ENCODE results near the gene GALNT18. TPM values are rescaled to one million over a fixed set of nuclear protein-coding genes. Genes with fewer than 3 reads are reported as not detected.
"Not testable (repeated sequence)": the region's sequence is repeated elsewhere in the genome, so short reads cannot be mapped to it uniquely, and the experiment has no call there.

Gene GALNT18
- total RNA-seq, 1 experiment from 2014 or later: 15.1 TPM

- DNase-seq: no peak
- Histone ChIP-seq H3K4me3 (no peak overlapping the region), H3K27ac (no peak overlapping the region), H3K36me3 (no peaks in the 10 kb centered on the region), H3K27me3 (no peaks in the 10 kb centered on the region), H3K9me3 (replicated peaks) (no peaks in the 10 kb centered on the region), H3K4me1 (no peaks in the 10 kb centered on the region)
Observed at GRCh38 chr11:11372461-11372860, 249.3 kb downstream of the GALNT18 start.

GRCh38 chr11:11370962-11371303 is 250.9 kb downstream of the GALNT18 start:
- Histone ChIP-seq H3K36me3 (no peaks in the 10 kb centered on the region), H3K27me3 (no peaks in the 10 kb centered on the region), H3K4me3 (no peak overlapping the region), H3K9me3 (replicated peaks) (no peaks in the 10 kb centered on the region), H3K27ac (no peak overlapping the region), H3K4me1 (no peaks in the 10 kb centered on the region)
- DNase-seq: no peak

- Histone ChIP-seq H3K36me3 (no peaks in the 10 kb centered on the region), H3K27me3 (no peaks in the 10 kb centered on the region), H3K4me1 (no peaks in the 10 kb centered on the region), H3K27ac (no peak overlapping the region), H3K4me3 (no peak overlapping the region), H3K9me3 (replicated peaks) (no peaks in the 10 kb centered on the region)
- DNase-seq: no peak
Observed at GRCh38 chr11:11370255-11370961, 251.4 kb downstream of the GALNT18 start.

GRCh38 chr11:11366793-11367192 is 255.0 kb downstream of the GALNT18 start:
- Histone ChIP-seq H3K4me1 (no peaks in the 10 kb centered on the region), H3K27me3 (no peaks in the 10 kb centered on the region), H3K27ac (no peak overlapping the region), H3K36me3 (no peaks in the 10 kb centered on the region), H3K9me3 (replicated peaks) (no peaks in the 10 kb centered on the region), H3K4me3 (no peak overlapping the region)
- peak in 1 of 2 experiments; percentile 39 for DNase-seq

GRCh38 chr11:11363674-11364073 is 258.1 kb downstream of the GALNT18 start:
- no peak overlapping the region for H3K27ac ChIP-seq
- H3K9me3 ChIP-seq (replicated peaks): no peaks in the 10 kb centered on the region
- no peaks in the 10 kb centered on the region for H3K36me3 ChIP-seq
- no peaks in the 10 kb centered on the region for H3K4me1 ChIP-seq
- H3K4me3 ChIP-seq: no peak overlapping the region
- no peaks in the 10 kb centered on the region for H3K27me3 ChIP-seq
- DNase-seq: no peak

- H3K4me1 ChIP-seq: no peaks in the 10 kb centered on the region
- H3K27ac ChIP-seq: no peak overlapping the region
- H3K36me3 ChIP-seq: no peaks in the 10 kb centered on the region
- no peak overlapping the region for H3K4me3 ChIP-seq
- H3K9me3 ChIP-seq (replicated peaks): no peaks in the 10 kb centered on the region
- no peak for DNase-seq
- H3K27me3 ChIP-seq: no peaks in the 10 kb centered on the region
Observed at GRCh38 chr11:11359611-11360010, 262.2 kb downstream of the GALNT18 start.

- H3K36me3 ChIP-seq: no peaks in the 10 kb centered on the region
Observed at GRCh38 chr11:11356842-11357241, 265.0 kb downstream of the GALNT18 start.

GRCh38 chr11:11352878-11353277 is 268.9 kb downstream of the GALNT18 start, which contains the start of gene CSNK2A3:
TSS of gene CSNK2A3 (minus strand) at chr11:11353250. CDS start at chr11:11353119, 131 bp downstream.
- not testable (repeated sequence) for H3K36me3 ChIP-seq; H3K9me3 ChIP-seq (replicated peaks); H3K4me3 ChIP-seq; H3K27me3 ChIP-seq; DNase-seq; H3K27ac ChIP-seq
- peaks cover 34% of the 10 kb centered on the region for H3K4me1 ChIP-seq

More at GRCh38 chr11:11356842-11357241, 265.0 kb downstream of the GALNT18 start:
- H3K4me3 ChIP-seq: no peak overlapping the region
- no peak overlapping the region for H3K27ac ChIP-seq
- DNase-seq: no peak
- peaks cover 2% of the 10 kb centered on the region; the same call in 1 of the 2 replicates for H3K4me1 ChIP-seq
- no peaks in the 10 kb centered on the region for H3K27me3 ChIP-seq
- no peaks in the 10 kb centered on the region for H3K9me3 ChIP-seq (replicated peaks)

GRCh38 chr11:11351851-11352250 is 270.0 kb downstream of the GALNT18 start:
- peaks cover 34% of the 10 kb centered on the region for H3K4me1 ChIP-seq
- not testable (repeated sequence) for H3K4me3 ChIP-seq; H3K27ac ChIP-seq; DNase-seq; H3K27me3 ChIP-seq; H3K36me3 ChIP-seq; H3K9me3 ChIP-seq (replicated peaks)

- H3K36me3 ChIP-seq: no peaks in the 10 kb centered on the region
- no peak overlapping the region for H3K27ac ChIP-seq
- peaks cover 34% of the 10 kb centered on the region for H3K4me1 ChIP-seq
- H3K4me3 ChIP-seq: no peak overlapping the region
- peak in 1 of 2 experiments; percentile 31 for DNase-seq
- H3K9me3 ChIP-seq (replicated peaks): no peaks in the 10 kb centered on the region
- no peaks in the 10 kb centered on the region for H3K27me3 ChIP-seq
Observed at GRCh38 chr11:11351042-11351586, 270.7 kb downstream of the GALNT18 start.

GRCh38 chr11:11349870-11350337 is 271.9 kb downstream of the GALNT18 start:
- H3K27ac ChIP-seq: no peak overlapping the region; the same call in 1 of the 2 replicates

GRCh38 chr11:11349106-11349825 is 272.5 kb downstream of the GALNT18 start:
- Histone ChIP-seq H3K4me3 (no peak overlapping the region), H3K9me3 (replicated peaks) (no peaks in the 10 kb centered on the region), H3K27me3 (no peaks in the 10 kb centered on the region), H3K27ac (no peak overlapping the region; the same call in 1 of the 2 replicates), H3K36me3 (no peaks in the 10 kb centered on the region), H3K4me1 (peaks cover 34% of the 10 kb centered on the region)
- peak in 1 of 2 experiments; percentile 9 for DNase-seq

More at GRCh38 chr11:11349870-11350337, 271.9 kb downstream of the GALNT18 start:
- Histone ChIP-seq H3K4me1 (peaks cover 34% of the 10 kb centered on the region), H3K27me3 (no peaks in the 10 kb centered on the region), H3K9me3 (replicated peaks) (no peaks in the 10 kb centered on the region), H3K4me3 (no peak overlapping the region), H3K36me3 (no peaks in the 10 kb centered on the region)
- DNase-seq: peak; percentile 86 to 95

GRCh38 chr11:11348303-11348702 is 273.5 kb downstream of the GALNT18 start:
- Histone ChIP-seq H3K9me3 (replicated peaks) (no peaks in the 10 kb centered on the region), H3K4me3 (no peak overlapping the region), H3K4me1 (peaks cover 34% of the 10 kb centered on the region), H3K27ac (no peak overlapping the region), H3K36me3 (no peaks in the 10 kb centered on the region), H3K27me3 (no peaks in the 10 kb centered on the region)
- no peak for DNase-seq

- H3K4me1 ChIP-seq: peaks cover 34% of the 10 kb centered on the region
- no peak overlapping the region for H3K27ac ChIP-seq
- no peak for DNase-seq
- H3K4me3 ChIP-seq: no peak overlapping the region
- H3K9me3 ChIP-seq (replicated peaks): no peaks in the 10 kb centered on the region
- H3K27me3 ChIP-seq: no peaks in the 10 kb centered on the region
- no peaks in the 10 kb centered on the region for H3K36me3 ChIP-seq
Observed at GRCh38 chr11:11347592-11347991, 274.2 kb downstream of the GALNT18 start.

- H3K36me3 ChIP-seq: no peaks in the 10 kb centered on the region
- no peaks in the 10 kb centered on the region for H3K9me3 ChIP-seq (replicated peaks)
- H3K4me1 ChIP-seq: peaks cover 29% of the 10 kb centered on the region
- no peak overlapping the region for H3K4me3 ChIP-seq
- no peak for DNase-seq
- no peaks in the 10 kb centered on the region for H3K27me3 ChIP-seq
- no peak overlapping the region for H3K27ac ChIP-seq
Observed at GRCh38 chr11:11346303-11346702, 275.5 kb downstream of the GALNT18 start.

Data from SJCRH30 (cell line).